ENCODE measurements around the gene BABAM2. TPM values are rescaled to one million over a fixed set of nuclear protein-coding genes. Genes with fewer than 3 reads are reported as not detected.

BABAM2 gene
- 10 to 100 TPM; 42.5 to 49.2 TPM for total RNA-seq
- 10 to 100 TPM; 27.1 to 28.8 (median 28.0) TPM for polyA plus RNA-seq (ENCODE audit: insufficient read length in 6 of 6)
- long read RNA-seq, donor 1, partial matches to known transcripts, result 0 of 9 reads
- long read RNA-seq, donor 1, other reads (novel, unspliced or antisense), result 0 of 9 reads
- long read RNA-seq, donor 2, transcript BABAM2-204 (12 exons, 1,657 nt), result major isoform, 6 of 17 reads
- long read RNA-seq, donor 2, partial matches to known transcripts, result 10 of 17 reads
- long read RNA-seq, donor 2, other reads (novel, unspliced or antisense), result 0 of 17 reads
- long read RNA-seq, donor 3, transcript BABAM2-204 (12 exons, 1,657 nt), result major isoform, 6 of 7 reads
- long read RNA-seq, donor 3, partial matches to known transcripts, result 0 of 7 reads
- long read RNA-seq, donor 3, other reads (novel, unspliced or antisense), result 0 of 7 reads
- long read RNA-seq, donor 4, transcript BABAM2-204 (12 exons, 1,657 nt), result major isoform, 12 of 24 reads
- long read RNA-seq, donor 4, partial matches to known transcripts, result 3 of 24 reads
- long read RNA-seq, donor 4, other reads (novel, unspliced or antisense), result 3 of 24 reads
- long read RNA-seq, donor 5, partial matches to known transcripts, result 6 of 9 reads
- long read RNA-seq, donor 5, other reads (novel, unspliced or antisense), result 0 of 9 reads
- long read RNA-seq, donor 6, partial matches to known transcripts, result 5 of 8 reads
- long read RNA-seq, donor 6, other reads (novel, unspliced or antisense), result 0 of 8 reads
- long read RNA-seq, donor 7, partial matches to known transcripts, result 0 of 3 reads
- long read RNA-seq, donor 7, other reads (novel, unspliced or antisense), result 0 of 3 reads
- long read RNA-seq, donor 8, transcript BABAM2-204 (12 exons, 1,657 nt), result major isoform, 6 of 6 reads
- long read RNA-seq, donor 8, partial matches to known transcripts, result 0 of 6 reads
- long read RNA-seq, donor 8, other reads (novel, unspliced or antisense), result 0 of 6 reads
- long read RNA-seq, donor 9, result 0 reads
- long read RNA-seq, donor 10, transcript BABAM2-204 (12 exons, 1,657 nt), result major isoform, 38 of 63 reads
- long read RNA-seq, donor 10, transcript BABAM2-202 (13 exons, 1,852 nt), result minor isoform, 8 of 63 reads
- long read RNA-seq, donor 10, partial matches to known transcripts, result 2 of 63 reads
- long read RNA-seq, donor 10, other reads (novel, unspliced or antisense), result 8 of 63 reads
- long read RNA-seq, donor 11, transcript BABAM2-204 (12 exons, 1,657 nt), result major isoform, 6 of 13 reads
- long read RNA-seq, donor 11, partial matches to known transcripts, result 5 of 13 reads
- long read RNA-seq, donor 11, other reads (novel, unspliced or antisense), result 0 of 13 reads
- long read RNA-seq, donor 12, partial matches to known transcripts, result 0 of 2 reads
- long read RNA-seq, donor 12, other reads (novel, unspliced or antisense), result 0 of 2 reads

DNA sequence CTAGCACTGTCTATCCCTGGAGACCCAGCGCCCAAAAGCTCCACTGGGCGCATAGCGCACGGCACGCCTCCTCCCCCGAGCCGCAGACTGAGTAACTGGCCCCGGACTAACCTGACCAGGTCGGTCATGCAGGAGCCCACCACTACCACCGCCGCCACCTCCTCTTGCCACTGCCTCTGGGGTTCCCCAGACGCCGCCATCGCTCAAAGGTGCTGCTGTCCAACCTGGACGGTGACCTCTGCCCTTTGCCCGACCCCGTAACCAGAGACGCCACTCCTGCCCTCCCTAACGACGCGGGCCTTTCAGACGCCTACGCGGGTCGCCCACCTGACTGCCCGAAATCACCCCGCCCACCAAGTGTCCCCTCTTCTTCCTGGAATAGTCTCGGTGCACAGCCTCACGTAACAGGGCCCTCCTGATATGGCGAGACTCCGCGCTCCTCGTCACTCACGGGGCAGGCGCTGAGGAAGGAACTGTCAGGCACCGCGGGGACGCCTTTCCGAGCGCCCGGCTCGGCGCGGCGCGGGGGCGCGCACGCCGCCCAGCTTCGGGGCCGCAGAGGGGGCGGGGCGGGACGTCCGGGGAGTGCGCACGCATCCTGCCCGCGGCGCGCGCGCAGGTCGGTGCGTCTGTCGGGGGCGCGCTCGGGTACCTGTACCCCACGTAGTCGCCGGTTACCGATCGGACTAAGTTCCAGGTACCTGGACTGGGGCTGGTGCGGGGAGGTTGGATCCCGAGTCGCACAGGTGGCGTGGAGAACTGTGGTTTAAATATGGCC lies at the start of gene BABAM2, which contains the start of gene RBKS:
TSS of gene BABAM2 (plus strand) at position 584 of the 778 bp plus-strand sequence. CDS start 3,828 bp downstream, outside the sequence.
TSS of gene RBKS (minus strand) at position 242 of the 778 bp plus-strand sequence. CDS start at position 200, 42 bp downstream.
- H3K36me3 ChIP-seq, result peaks cover 0 to under 1% of the 10 kb centered on the region in 2 donors
- peak; percentile 97 for ATAC-seq

DNA sequence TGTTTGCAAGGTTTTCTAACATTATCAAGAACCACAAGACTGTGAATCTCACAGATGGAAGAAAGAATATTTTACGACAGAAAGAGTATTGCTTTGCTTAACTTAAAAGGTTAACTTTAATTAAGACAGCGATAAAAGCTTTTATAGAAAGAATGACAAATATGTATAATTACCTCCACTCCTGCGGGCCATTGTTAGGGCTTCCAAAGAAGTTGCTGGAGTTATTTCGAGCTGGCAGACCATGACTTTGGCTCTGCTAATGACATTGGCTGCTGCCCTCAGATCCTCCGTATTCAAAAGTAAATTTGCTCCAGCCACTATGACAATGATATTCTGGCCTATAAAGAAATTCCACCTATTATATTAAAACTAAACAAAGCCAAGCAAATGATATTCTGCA lies 47.6 kb upstream of the BABAM2 start:
- H3K27ac ChIP-seq, result no peak overlapping the region
- no peak for TF ChIP-seq CTCF (IDR thresholded peaks at IDR 0.05)
- no peaks in the 10 kb centered on the region for H3K9me3 ChIP-seq
- H3K36me3 ChIP-seq, result no peaks in the 10 kb centered on the region
- H3K4me3 ChIP-seq, result no peak overlapping the region
- intact Hi-C loops (cut with DNase I), result no loop called here
- no peaks in the 10 kb centered on the region for H3K27me3 ChIP-seq
- H3K4me1 ChIP-seq, result no peaks in the 10 kb centered on the region
- no peak for DNase-seq
- ATAC-seq, result no peak

More for the DNA sequence above, at the start of gene BABAM2, which contains the start of gene RBKS:
- peak within 1 kb of the TSS; percentile 96 to 97 for H3K27ac ChIP-seq
- H3K4me1 ChIP-seq, result peaks cover 0 to 47% of the 10 kb centered on the region in 2 donors
- TF ChIP-seq CTCF (IDR thresholded peaks at IDR 0.05), result no peak
- H3K27me3 ChIP-seq, result no peaks in the 10 kb centered on the region
- intact Hi-C loops (cut with DNase I), result no loop called here
- DNase-seq, result peak; percentile 88 to 96 (median 90)
- peak within 1 kb of the TSS; percentile 68 to 73 for H3K4me3 ChIP-seq
- H3K9me3 ChIP-seq, result no peaks in the 10 kb centered on the region

GRCh38 chr2:27843992-27844391 lies 46.5 kb upstream of the BABAM2 start:
- Histone ChIP-seq H3K4me3 (no peak overlapping the region), H3K27ac (no peak overlapping the region), H3K36me3 (no peaks in the 10 kb centered on the region), H3K4me1 (no peaks in the 10 kb centered on the region), H3K27me3 (no peaks in the 10 kb centered on the region), H3K9me3 (no peaks in the 10 kb centered on the region)
- no peak for ATAC-seq
- intact Hi-C loops (cut with DNase I), result no loop called here
- no peak for TF ChIP-seq CTCF (IDR thresholded peaks at IDR 0.05)
- no peak for DNase-seq

DNA sequence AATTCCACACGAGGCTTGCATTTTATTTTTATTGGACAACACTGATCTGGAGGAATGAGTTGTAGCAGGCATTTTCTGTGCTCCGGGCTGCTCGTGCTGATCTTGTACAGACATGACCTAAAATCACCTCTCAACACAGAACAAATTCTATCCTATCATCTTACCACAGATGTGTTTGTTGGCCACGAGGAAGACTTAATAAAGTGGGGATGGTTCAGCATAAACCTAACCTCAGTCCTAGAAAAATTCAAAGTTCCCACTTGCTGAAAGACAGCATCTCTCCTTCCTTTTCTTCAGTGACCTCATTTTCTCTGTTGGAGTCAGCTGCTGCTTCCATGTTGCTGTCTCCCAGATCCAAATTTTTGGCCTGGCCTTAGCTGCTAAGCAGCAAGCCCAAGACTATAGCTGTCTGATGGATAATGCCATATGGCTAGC lies 45.7 kb upstream of the BABAM2 start:
- H3K27me3 ChIP-seq, result no peaks in the 10 kb centered on the region
- no peaks in the 10 kb centered on the region for H3K36me3 ChIP-seq
- DNase-seq, result no peak
- no peak for ATAC-seq
- no peaks in the 10 kb centered on the region for H3K9me3 ChIP-seq
- no peak for TF ChIP-seq CTCF (IDR thresholded peaks at IDR 0.05)
- intact Hi-C loops (cut with DNase I), result no loop called here
- H3K27ac ChIP-seq, result no peak overlapping the region
- H3K4me3 ChIP-seq, result no peak overlapping the region
- H3K4me1 ChIP-seq, result no peaks in the 10 kb centered on the region

Data from left lung (tissue), 14 donors.